ENCODE results near the gene FASTKD1.

The FASTKD1 gene

GRCh38 chr2:169509955-169510354 is 63.7 kb downstream of the FASTKD1 start:
- in situ Hi-C loops (cut with MboI; ENCODE audit: low sequenced_read_pairs): no loop called here

- in situ Hi-C loops (cut with MboI; ENCODE audit: low sequenced_read_pairs): no loop called here
Measured at GRCh38 chr2:169509298-169509885, 64.3 kb downstream of the FASTKD1 start, which contains the start of gene KLHL41. Gene KLHL41, plus strand, starts transcription at chr2:169509702. Its CDS starts 77 bp downstream, at chr2:169509779.

GRCh38 chr2:169507698-169508097 is 66.0 kb downstream of the FASTKD1 start:
- in situ Hi-C loops (cut with MboI; ENCODE audit: low sequenced_read_pairs): no loop called here

GRCh38 chr2:169504651-169505050 is 69.0 kb downstream of the FASTKD1 start:
- in situ Hi-C loops (cut with MboI; ENCODE audit: low sequenced_read_pairs): no loop called here

GRCh38 chr2:169495310-169495928 is 78.2 kb downstream of the FASTKD1 start:
- in situ Hi-C loops (cut with MboI; ENCODE audit: low sequenced_read_pairs): no loop called here

GRCh38 chr2:169493360-169493759 is 80.3 kb downstream of the FASTKD1 start:
- in situ Hi-C loops (cut with MboI; ENCODE audit: low sequenced_read_pairs): no loop called here

- in situ Hi-C loops (cut with MboI; ENCODE audit: low sequenced_read_pairs): no loop called here
Measured at GRCh38 chr2:169491378-169491777, 82.3 kb downstream of the FASTKD1 start.

GRCh38 chr2:169490834-169491233 is 82.8 kb downstream of the FASTKD1 start:
- in situ Hi-C loops (cut with MboI; ENCODE audit: low sequenced_read_pairs): no loop called here

GRCh38 chr2:169486487-169486886 is 87.2 kb downstream of the FASTKD1 start:
- in situ Hi-C loops (cut with MboI; ENCODE audit: low sequenced_read_pairs): no loop called here

- in situ Hi-C loops (cut with MboI; ENCODE audit: low sequenced_read_pairs): no loop called here
Measured at GRCh38 chr2:169485650-169486138, 88.0 kb downstream of the FASTKD1 start.

- in situ Hi-C loops (cut with MboI; ENCODE audit: low sequenced_read_pairs): no loop called here
Measured at GRCh38 chr2:169480079-169480465, 93.6 kb downstream of the FASTKD1 start.
